ENCODE measurements around the gene FAM210B.
"Not testable (repeated sequence)": the region's sequence is repeated elsewhere in the genome, so short reads cannot be mapped to it uniquely, and the experiment has no call there.

The FAM210B gene

GRCh38 chr20:56358600-56359211 is at the start of gene FAM210B:
FAM210B (plus strand) TSS chr20:56358974; CDS start chr20:56359006, 32 bp downstream.
- peak; percentile 58 to 80 (median 68) for DNase-seq (ENCODE audit: low read depth in 3 of 3)

GRCh38 chr20:56316051-56316450 is 42.7 kb upstream of the FAM210B start:
- no peak for DNase-seq (ENCODE audit: low read depth in 3 of 3)

- DNase-seq (ENCODE audit: low read depth in 3 of 3): no peak
These were observed 42.3 kb upstream of the FAM210B start for GRCh38 chr20:56316483-56316882.

- no peak for DNase-seq (ENCODE audit: low read depth in 3 of 3)
These were observed 36.1 kb upstream of the FAM210B start for GRCh38 chr20:56322681-56323080.

- DNase-seq (ENCODE audit: low read depth in 3 of 3): no peak
These were observed 35.6 kb upstream of the FAM210B start for GRCh38 chr20:56323206-56323605.

GRCh38 chr20:56323656-56324055 is 35.1 kb upstream of the FAM210B start:
- DNase-seq (ENCODE audit: low read depth in 3 of 3): no peak

GRCh38 chr20:56324806-56325205 is 34.0 kb upstream of the FAM210B start:
- DNase-seq (ENCODE audit: low read depth in 3 of 3): no peak

GRCh38 chr20:56328861-56329260 is 29.9 kb upstream of the FAM210B start:
- DNase-seq (ENCODE audit: low read depth in 3 of 3): no peak

GRCh38 chr20:56336709-56337108 is 22.1 kb upstream of the FAM210B start:
- DNase-seq (ENCODE audit: low read depth in 3 of 3): not testable (repeated sequence)

- no peak for DNase-seq (ENCODE audit: low read depth in 3 of 3)
These were observed 16.0 kb upstream of the FAM210B start for GRCh38 chr20:56342783-56343182.

GRCh38 chr20:56343861-56344381 is 14.9 kb upstream of the FAM210B start:
- DNase-seq (ENCODE audit: low read depth in 3 of 3): peak in 1 of 3 experiments; percentile 44

- no peak for DNase-seq (ENCODE audit: low read depth in 3 of 3)
These were observed 12.9 kb upstream of the FAM210B start for GRCh38 chr20:56345911-56346310.

GRCh38 chr20:56347628-56348304 is 11.0 kb upstream of the FAM210B start:
- no peak for DNase-seq (ENCODE audit: low read depth in 3 of 3)

GRCh38 chr20:56348305-56348693 is 10.5 kb upstream of the FAM210B start:
- no peak for DNase-seq (ENCODE audit: low read depth in 3 of 3)

- no peak for DNase-seq (ENCODE audit: low read depth in 3 of 3)
These were observed 10.0 kb upstream of the FAM210B start for GRCh38 chr20:56348746-56349145.

GRCh38 chr20:56350842-56351241 is 7.9 kb upstream of the FAM210B start:
- no peak for DNase-seq (ENCODE audit: low read depth in 3 of 3)

- DNase-seq (ENCODE audit: low read depth in 3 of 3): no peak
These were observed 6.3 kb upstream of the FAM210B start for GRCh38 chr20:56352345-56353055.

GRCh38 chr20:56353356-56353755 is 5.4 kb upstream of the FAM210B start:
- no peak for DNase-seq (ENCODE audit: low read depth in 3 of 3)

GRCh38 chr20:56358070-56358469 is 704 bp upstream of the FAM210B start:
- DNase-seq (ENCODE audit: low read depth in 3 of 3): no peak

GRCh38 chr20:56359212-56360132 is 698 bp downstream of the FAM210B start:
- peak in 1 of 3 experiments; percentile 9 for DNase-seq (ENCODE audit: low read depth in 3 of 3)

GRCh38 chr20:56360133-56360907 is 1.5 kb downstream of the FAM210B start:
- no peak for DNase-seq (ENCODE audit: low read depth in 3 of 3)
